Neural progenitor cell (in vitro differentiated cells): ENCODE measurements around the gene KRTAP20-2.

Experiments
- EZH2 ChIP-seq: fragments of 200-600 bp; sonication (generic); IDR thresholded peaks from 2 replicates; pipeline ENCODE4 v1.6.1; 2017; ENCODE audit warnings: antibody characterized with exemption, mild to moderate bottlenecking, moderate library complexity
- EZH2phosphoT487 ChIP-seq: fragments of 200-600 bp; sonication (generic); IDR thresholded peaks from 2 replicates; pipeline ENCODE4 v1.6.1; 2017; ENCODE audit warnings: antibody characterized with exemption
- TF ChIP-seq, protein P1 (sequence below): fragments of 200-600 bp; sonication (generic); IDR thresholded peaks from 2 replicates; pipeline ENCODE4 v1.5.1; 2017; ENCODE audit warnings: antibody characterized with exemption, mild to moderate bottlenecking

DNA sequence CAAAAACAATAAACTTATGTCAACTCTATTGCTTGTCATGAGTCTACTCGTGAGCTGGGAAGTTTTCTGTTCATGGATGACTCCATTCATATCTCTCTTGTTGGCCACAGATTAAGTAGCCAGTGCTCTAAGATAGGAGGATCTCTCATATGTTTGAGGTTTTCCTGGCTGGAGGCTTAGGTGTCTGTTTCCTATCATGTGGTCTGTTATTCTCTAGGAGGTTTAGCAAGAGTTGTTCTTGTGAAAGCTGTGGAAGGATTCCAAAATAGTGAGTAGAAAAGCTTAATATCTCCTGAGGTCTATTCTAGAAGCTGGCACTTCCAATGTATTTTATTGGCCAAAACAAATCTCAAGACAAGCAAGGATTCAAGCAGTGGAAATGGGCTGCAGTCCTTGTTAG lies 5.8 kb upstream of the KRTAP20-2 start:
- TF ChIP-seq, protein P1, sequence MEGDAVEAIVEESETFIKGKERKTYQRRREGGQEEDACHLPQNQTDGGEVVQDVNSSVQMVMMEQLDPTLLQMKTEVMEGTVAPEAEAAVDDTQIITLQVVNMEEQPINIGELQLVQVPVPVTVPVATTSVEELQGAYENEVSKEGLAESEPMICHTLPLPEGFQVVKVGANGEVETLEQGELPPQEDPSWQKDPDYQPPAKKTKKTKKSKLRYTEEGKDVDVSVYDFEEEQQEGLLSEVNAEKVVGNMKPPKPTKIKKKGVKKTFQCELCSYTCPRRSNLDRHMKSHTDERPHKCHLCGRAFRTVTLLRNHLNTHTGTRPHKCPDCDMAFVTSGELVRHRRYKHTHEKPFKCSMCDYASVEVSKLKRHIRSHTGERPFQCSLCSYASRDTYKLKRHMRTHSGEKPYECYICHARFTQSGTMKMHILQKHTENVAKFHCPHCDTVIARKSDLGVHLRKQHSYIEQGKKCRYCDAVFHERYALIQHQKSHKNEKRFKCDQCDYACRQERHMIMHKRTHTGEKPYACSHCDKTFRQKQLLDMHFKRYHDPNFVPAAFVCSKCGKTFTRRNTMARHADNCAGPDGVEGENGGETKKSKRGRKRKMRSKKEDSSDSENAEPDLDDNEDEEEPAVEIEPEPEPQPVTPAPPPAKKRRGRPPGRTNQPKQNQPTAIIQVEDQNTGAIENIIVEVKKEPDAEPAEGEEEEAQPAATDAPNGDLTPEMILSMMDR = no peak
- no peak for TF ChIP-seq EZH2
- TF ChIP-seq EZH2phosphoT487 = no peak
